Astrocyte (in vitro differentiated cells and primary cell): ENCODE measurements around the gene PELI2. TPM values are rescaled to one million over a fixed set of nuclear protein-coding genes. Genes with fewer than 3 reads are reported as not detected.

Experiments
- DNase-seq: peaks from one replicate; pipeline ENCODE4 v3.0.0-alpha.2; 2010; ENCODE audit warnings: low read depth
- FAIRE-seq: peaks from 2 replicates; lab custom pipeline; 2011; peaks lifted over from hg19 to GRCh38; lab: Jason Lieb, UNC
- H2AFZ ChIP-seq: 2 replicates; pipeline ENCODE4 v1.6.0; 2012; ENCODE audit warnings: low read depth, low read length, inconsistent platforms
- H3K27ac ChIP-seq: 2 replicates; pipeline ENCODE4 v1.5.1; 2011; ENCODE audit warnings: low read depth, low read length, inconsistent platforms
- H3K27me3 ChIP-seq: 2 replicates; pipeline ENCODE4 v1.6.0; 2011; ENCODE audit warnings: low read length, inconsistent platforms; ENCODE audit not compliant: insufficient read depth
- H3K36me3 ChIP-seq: 2 replicates; pipeline ENCODE4 v1.5.1; 2011; ENCODE audit warnings: low read length, inconsistent platforms; ENCODE audit not compliant: insufficient read depth
- H3K4me1 ChIP-seq: 2 replicates; pipeline ENCODE4 v1.5.1; 2011; ENCODE audit warnings: low read length, inconsistent platforms; ENCODE audit not compliant: insufficient read depth
- H3K4me2 ChIP-seq: 2 replicates; pipeline ENCODE4 v1.6.0; 2012; ENCODE audit warnings: low read length, inconsistent platforms
- H3K4me3 ChIP-seq: 2 replicates; pipeline ENCODE4 v1.5.1; 2011; ENCODE audit warnings: low read depth, mild to moderate bottlenecking, low read length, inconsistent platforms; ENCODE audit not compliant: insufficient read depth
- H3K79me2 ChIP-seq: 2 replicates; pipeline ENCODE4 v1.6.0; 2012; ENCODE audit warnings: mild to moderate bottlenecking, low read length, inconsistent platforms; ENCODE audit not compliant: insufficient read depth
- H3K9ac ChIP-seq: 2 replicates; pipeline ENCODE4 v1.6.0; 2012; ENCODE audit warnings: mild to moderate bottlenecking, low read length, inconsistent platforms
- H3K9me3 ChIP-seq: 2 replicates; pipeline ENCODE4 v1.5.1; 2012; ENCODE audit warnings: low read depth, mild to moderate bottlenecking, low read length, inconsistent platforms; ENCODE audit not compliant: insufficient read depth
- H4K20me1 ChIP-seq: 2 replicates; pipeline ENCODE4 v1.6.0; 2012; ENCODE audit warnings: low read length, inconsistent platforms; ENCODE audit not compliant: insufficient read depth
- H3K27ac Mint-ChIP-seq: one replicate; pipeline ENCODE4 v1.8.0; 2021; ENCODE audit warnings: mild to moderate bottlenecking, mixed read lengths; ENCODE audit not compliant: unreplicated experiment
- H3K27me3 Mint-ChIP-seq: one replicate; pipeline ENCODE4 v1.8.0; 2021; ENCODE audit warnings: low read depth, mixed read lengths; ENCODE audit not compliant: unreplicated experiment
- H3K36me3 Mint-ChIP-seq: one replicate; pipeline ENCODE4 v1.8.0; 2021; ENCODE audit warnings: low read depth, mixed read lengths; ENCODE audit not compliant: unreplicated experiment
- H3K4me1 Mint-ChIP-seq: one replicate; pipeline ENCODE4 v1.8.0; 2021; ENCODE audit warnings: low read depth, mixed read lengths; ENCODE audit not compliant: unreplicated experiment
- H3K4me3 Mint-ChIP-seq: one replicate; pipeline ENCODE4 v1.8.0; 2021; ENCODE audit warnings: mild to moderate bottlenecking, moderate library complexity, mixed read lengths; ENCODE audit not compliant: unreplicated experiment
- H3K9me3 Mint-ChIP-seq: one replicate; pipeline ENCODE4 v1.8.0; 2021; ENCODE audit warnings: mild to moderate bottlenecking, mixed read lengths; ENCODE audit not compliant: unreplicated experiment
- EZH2 ChIP-seq: IDR thresholded peaks from 2 replicates; pipeline ENCODE4 v1.6.1; 2012; ENCODE audit warnings: mild to moderate bottlenecking, low read length, inconsistent platforms; ENCODE audit not compliant: insufficient read depth
- total RNA-seq: library from RNA; stranded (reverse); gene quantifications from 2 replicates; pipeline ENCODE4 v1.2.1, GENCODE V29; 2021
- TF ChIP-seq, protein P1 (sequence below): IDR thresholded peaks from 2 replicates; pipeline ENCODE4 v1.5.1; 2011; ENCODE audit warnings: low read depth, mild to moderate bottlenecking, inconsistent platforms, low read length, moderate library complexity; ENCODE audit not compliant: insufficient read depth

The PELI2 gene
- total RNA-seq, 1 donor from 2014 or later: 5.3 TPM

DNA sequence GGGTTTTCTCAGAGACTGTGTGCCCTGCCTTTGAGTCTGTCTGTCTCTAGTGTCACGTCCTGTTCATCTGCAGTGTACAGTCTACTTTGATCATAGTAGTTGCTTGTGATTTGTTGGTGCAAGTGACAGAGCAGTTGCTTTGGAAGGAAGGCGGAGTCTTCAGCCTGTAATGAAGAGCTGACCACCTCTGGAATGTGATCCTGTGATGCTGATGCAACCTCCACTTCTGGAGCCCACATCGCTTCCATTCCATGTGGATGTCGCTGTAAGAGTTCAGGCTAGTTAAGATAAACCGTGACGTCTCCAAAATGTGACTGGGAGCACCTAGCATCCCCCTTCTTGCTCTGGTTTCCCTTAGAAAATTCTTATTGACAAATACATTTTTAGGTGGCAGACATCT is 51.8 kb downstream of the PELI2 start:
- Histone ChIP-seq H3K4me2 (no peak overlapping the region), H3K36me3 (no peaks in the 10 kb centered on the region), H2AFZ (no peak overlapping the region), H3K4me3 (no peak overlapping the region), H3K79me2 (peaks cover 29% of the 10 kb centered on the region), H3K9me3 (no peaks in the 10 kb centered on the region), H3K4me1 (peaks cover 17% of the 10 kb centered on the region), H3K9ac (no peak overlapping the region), H4K20me1 (no peaks in the 10 kb centered on the region), H3K27ac (no peak overlapping the region), H3K27me3 (no peaks in the 10 kb centered on the region)
- Mint-ChIP-seq H3K9me3 (peaks cover 12% of the 10 kb centered on the region), H3K4me1 (peaks cover 18% of the 10 kb centered on the region), H3K36me3 (peaks cover 1% of the 10 kb centered on the region), H3K4me3 (no peak overlapping the region), H3K27ac (peak overlapping the region; percentile 67), H3K27me3 (no peaks in the 10 kb centered on the region)
- FAIRE-seq: no peak
- DNase-seq: peak; percentile 25
- TF ChIP-seq, protein P1, sequence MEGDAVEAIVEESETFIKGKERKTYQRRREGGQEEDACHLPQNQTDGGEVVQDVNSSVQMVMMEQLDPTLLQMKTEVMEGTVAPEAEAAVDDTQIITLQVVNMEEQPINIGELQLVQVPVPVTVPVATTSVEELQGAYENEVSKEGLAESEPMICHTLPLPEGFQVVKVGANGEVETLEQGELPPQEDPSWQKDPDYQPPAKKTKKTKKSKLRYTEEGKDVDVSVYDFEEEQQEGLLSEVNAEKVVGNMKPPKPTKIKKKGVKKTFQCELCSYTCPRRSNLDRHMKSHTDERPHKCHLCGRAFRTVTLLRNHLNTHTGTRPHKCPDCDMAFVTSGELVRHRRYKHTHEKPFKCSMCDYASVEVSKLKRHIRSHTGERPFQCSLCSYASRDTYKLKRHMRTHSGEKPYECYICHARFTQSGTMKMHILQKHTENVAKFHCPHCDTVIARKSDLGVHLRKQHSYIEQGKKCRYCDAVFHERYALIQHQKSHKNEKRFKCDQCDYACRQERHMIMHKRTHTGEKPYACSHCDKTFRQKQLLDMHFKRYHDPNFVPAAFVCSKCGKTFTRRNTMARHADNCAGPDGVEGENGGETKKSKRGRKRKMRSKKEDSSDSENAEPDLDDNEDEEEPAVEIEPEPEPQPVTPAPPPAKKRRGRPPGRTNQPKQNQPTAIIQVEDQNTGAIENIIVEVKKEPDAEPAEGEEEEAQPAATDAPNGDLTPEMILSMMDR: no peak
- TF ChIP-seq EZH2: no peak

- H3K36me3 Mint-ChIP-seq: peaks cover 1% of the 10 kb centered on the region
- H3K27ac Mint-ChIP-seq: peak overlapping the region; percentile 54
- Histone ChIP-seq H3K9me3 (no peaks in the 10 kb centered on the region), H3K27me3 (no peaks in the 10 kb centered on the region), H3K36me3 (no peaks in the 10 kb centered on the region), H3K4me3 (no peak overlapping the region), H3K27ac (no peak overlapping the region), H3K4me2 (no peak overlapping the region), H4K20me1 (no peaks in the 10 kb centered on the region), H3K79me2 (peaks cover 27% of the 10 kb centered on the region), H2AFZ (no peak overlapping the region), H3K9ac (no peak overlapping the region), H3K4me1 (peaks cover 17% of the 10 kb centered on the region)
- H3K4me1 Mint-ChIP-seq: peaks cover 18% of the 10 kb centered on the region
- no peaks in the 10 kb centered on the region for H3K27me3 Mint-ChIP-seq
- no peak for FAIRE-seq
- H3K9me3 Mint-ChIP-seq: peaks cover 11% of the 10 kb centered on the region
- DNase-seq: no peak
- TF ChIP-seq, protein P1: no peak
- TF ChIP-seq EZH2: no peak
- no peak overlapping the region for H3K4me3 Mint-ChIP-seq
Observed at GRCh38 chr14:56170877-56171422, 52.7 kb downstream of the PELI2 start.

- TF ChIP-seq, protein P1: no peak
- no peak for TF ChIP-seq EZH2
- no peaks in the 10 kb centered on the region for H4K20me1 ChIP-seq
- Mint-ChIP-seq H3K27ac (peak overlapping the region; percentile 73), H3K4me3 (no peak overlapping the region), H3K27me3 (no peaks in the 10 kb centered on the region), H3K4me1 (peaks cover 18% of the 10 kb centered on the region), H3K9me3 (peaks cover 6% of the 10 kb centered on the region), H3K36me3 (no peaks in the 10 kb centered on the region)
- H3K36me3 ChIP-seq: no peaks in the 10 kb centered on the region
- H3K9me3 ChIP-seq: no peaks in the 10 kb centered on the region
- H3K9ac ChIP-seq: peak overlapping the region; percentile 46
- H3K4me3 ChIP-seq: no peak overlapping the region
- no peak for FAIRE-seq
- H2AFZ ChIP-seq: peak overlapping the region; percentile 53
- H3K4me1 ChIP-seq: peaks cover 17% of the 10 kb centered on the region
- H3K4me2 ChIP-seq: peak overlapping the region; percentile 70
- H3K27me3 ChIP-seq: no peaks in the 10 kb centered on the region
- peak overlapping the region; percentile 68 for H3K27ac ChIP-seq
- peaks cover 24% of the 10 kb centered on the region for H3K79me2 ChIP-seq
- no peak for DNase-seq
Observed at GRCh38 chr14:56172074-56172473, 53.9 kb downstream of the PELI2 start.
